Measurements from ENCODE around the gene FAM219B. TPM values are rescaled to one million over a fixed set of nuclear protein-coding genes. Genes with fewer than 3 reads are reported as not detected.

FAM219B gene
- total and polyA plus RNA-seq, 10 of the 15 experiments (the other 5 are each of a cell fraction or from before 2014, with no cell fraction given): 7.6 to 53.2 (median 29.4) TPM

- TF ChIP-seq SMC3 (IDR thresholded peaks at IDR 0.05; ENCODE audit: borderline replicate concordance, low read length): peak; percentile 24; the same call in 1 of the 2 replicates
- TF ChIP-seq MLLT1 (IDR thresholded peaks at IDR 0.05): 0 out of 2 replicates have a peak, but pooled peaks have one; percentile 58
- TF ChIP-seq RUNX3 (IDR thresholded peaks at IDR 0.05; ENCODE audit: low read length): no peak
- no peak for TF ChIP-seq MYB (IDR thresholded peaks at IDR 0.05; ENCODE audit: borderline replicate concordance, low read depth, low read length)
- peak; percentile 93 to 98 for TF ChIP-seq BHLHE40 (IDR thresholded peaks at IDR 0.05; ENCODE audit: borderline replicate concordance in 1 of 2, low read depth in 2 of 2, low read length in 1 of 2)
- no peak for TF ChIP-seq ZNF592 (IDR thresholded peaks at IDR 0.05)
- TF ChIP-seq ZBTB33 (IDR thresholded peaks at IDR 0.05): no peak
- TF ChIP-seq RB1 (IDR thresholded peaks at IDR 0.05; ENCODE audit: borderline replicate concordance): 0 out of 2 replicates have a peak, but pooled peaks have one; percentile 53
- no peak for TF ChIP-seq ESRRA (IDR thresholded peaks at IDR 0.05; ENCODE audit: low read length)
- no peak for TF ChIP-seq KAT2A (conservative IDR thresholded peaks at IDR 0.05; ENCODE audit: control insufficient read depth, low read depth, low read length)
- peak; percentile 74; the same call in 1 of the 2 replicates for TF ChIP-seq YY1 (IDR thresholded peaks at IDR 0.05; ENCODE audit: low read depth, low read length)
- no peak for TF ChIP-seq ZNF274 (IDR thresholded peaks at IDR 0.05; ENCODE audit: insufficient read depth, insufficient read length)
- no peak for TF ChIP-seq HDAC2 (IDR thresholded peaks at IDR 0.05)
Observed at GRCh38 chr15:74955796-74956647, 49.4 kb upstream of the FAM219B start (continued).

All from GM12878 (cell line).